HG02885 (cell line): ENCODE measurements around the gene NIPBL.
"Not testable (repeated sequence)": the region's sequence is repeated elsewhere in the genome, so short reads cannot be mapped to it uniquely, and the experiment has no call there.

Experiments used
- ATAC-seq: cut with Tn5 transposase; IDR thresholded peaks from one replicate; pipeline ENCODE4 v1.9.1; 2021; ENCODE audit warnings: mild to moderate bottlenecking; ENCODE audit not compliant: unreplicated experiment, poor library complexity

The NIPBL gene

GRCh38 chr5:36878392-36879082 is 2.0 kb downstream of the NIPBL start:
- ATAC-seq: no peak

- ATAC-seq: no peak
Observed at GRCh38 chr5:36879274-36880033, 2.9 kb downstream of the NIPBL start.

GRCh38 chr5:36880761-36881160 is 4.2 kb downstream of the NIPBL start:
- no peak for ATAC-seq

- no peak for ATAC-seq
Observed at GRCh38 chr5:36881304-36881703, 4.7 kb downstream of the NIPBL start.

GRCh38 chr5:36881807-36882206 is 5.2 kb downstream of the NIPBL start:
- ATAC-seq: no peak

- ATAC-seq: peak; percentile 58
Observed at GRCh38 chr5:36882250-36882649, 5.7 kb downstream of the NIPBL start.

- ATAC-seq: peak; percentile 60
Observed at GRCh38 chr5:36883894-36884462, 7.4 kb downstream of the NIPBL start.

GRCh38 chr5:36885149-36885548 is 8.6 kb downstream of the NIPBL start:
- ATAC-seq: no peak

GRCh38 chr5:36885566-36886485 is 9.3 kb downstream of the NIPBL start:
- no peak for ATAC-seq

GRCh38 chr5:36886791-36887190 is 10.2 kb downstream of the NIPBL start:
- no peak for ATAC-seq

GRCh38 chr5:36887532-36887931 is 11.0 kb downstream of the NIPBL start:
- ATAC-seq: no peak

GRCh38 chr5:36888303-36888702 is 11.7 kb downstream of the NIPBL start:
- ATAC-seq: no peak

- no peak for ATAC-seq
Observed at GRCh38 chr5:36889264-36889663, 12.7 kb downstream of the NIPBL start.

- ATAC-seq: no peak
Observed at GRCh38 chr5:36891266-36891665, 14.7 kb downstream of the NIPBL start.

GRCh38 chr5:36892085-36892830 is 15.7 kb downstream of the NIPBL start:
- not testable (repeated sequence) for ATAC-seq

GRCh38 chr5:36894954-36895353 is 18.4 kb downstream of the NIPBL start:
- ATAC-seq: no peak

- ATAC-seq: no peak
Observed at GRCh38 chr5:36896476-36896875, 19.9 kb downstream of the NIPBL start.

- ATAC-seq: no peak
Observed at GRCh38 chr5:36897616-36898015, 21.0 kb downstream of the NIPBL start.

- ATAC-seq: no peak
Observed at GRCh38 chr5:36899860-36900259, 23.3 kb downstream of the NIPBL start.

GRCh38 chr5:36900283-36900682 is 23.7 kb downstream of the NIPBL start:
- no peak for ATAC-seq
